HG03575 (cell line): ENCODE measurements around the gene PITPNM2.
"Not testable (repeated sequence)": the region's sequence is repeated elsewhere in the genome, so short reads cannot be mapped to it uniquely, and the experiment has no call there.

Experiments
- ATAC-seq: cut with Tn5 transposase; IDR thresholded peaks from one replicate; pipeline ENCODE4 v1.9.1; 2021; ENCODE audit not compliant: unreplicated experiment, insufficient number of reproducible peaks, low FRiP score; ENCODE audit errors: extremely low read depth

Gene PITPNM2

GRCh38 chr12:123104094-123104493, 46.8 kb downstream of the PITPNM2 start:
- not testable (repeated sequence) for ATAC-seq

- no peak for ATAC-seq
Measured at GRCh38 chr12:123102781-123103503, 47.9 kb downstream of the PITPNM2 start.

GRCh38 chr12:123102366-123102765, 48.5 kb downstream of the PITPNM2 start:
- no peak for ATAC-seq

GRCh38 chr12:123101526-123101925, 49.4 kb downstream of the PITPNM2 start:
- no peak for ATAC-seq
